Activated CD4-positive, alpha-beta memory T cell treated with anti-CD3 and anti-CD28 coated beads, Interleukin-2, amount 10 ng/mL, durations not matched to agents 7 days and 5 days (primary cell): ENCODE measurements around the gene AFAP1. TPM values are rescaled to one million over a fixed set of nuclear protein-coding genes. Genes with fewer than 3 reads are reported as not detected.

Experiments used
- CTCF ChIA-PET: fragments of 350-600 bp; sonication (Branson Sonifier 250); formaldehyde crosslinking; loops from one replicate; lab custom pipeline; 2021; ENCODE audit warnings: antibody characterized with exemption, inconsistent platforms; lab: Charles Lee
- POLR2A ChIA-PET: fragments of 350-600 bp; sonication (Branson Sonifier 250); formaldehyde crosslinking; loops from one replicate; lab custom pipeline; 2021; ENCODE audit warnings: antibody characterized with exemption; lab: Charles Lee
- DNase-seq: peaks from one replicate; pipeline ENCODE4 v3.0.0-alpha.2; 2020
- H3K27ac Mint-ChIP-seq: one replicate; pipeline ENCODE4 v1.8.0; 2021; ENCODE audit warnings: mild to moderate bottlenecking, mixed read lengths
- H3K27me3 Mint-ChIP-seq: one replicate; pipeline ENCODE4 v1.8.0; 2021; ENCODE audit warnings: mixed read lengths
- H3K36me3 Mint-ChIP-seq: one replicate; pipeline ENCODE4 v1.8.0; 2021; ENCODE audit warnings: low read depth, mixed read lengths
- H3K4me1 Mint-ChIP-seq: one replicate; pipeline ENCODE4 v1.8.0; 2021; ENCODE audit warnings: mixed read lengths
- H3K4me3 Mint-ChIP-seq: one replicate; pipeline ENCODE4 v1.8.0; 2021; ENCODE audit warnings: mild to moderate bottlenecking, mixed read lengths
- H3K9me3 Mint-ChIP-seq: one replicate; pipeline ENCODE4 v1.8.0; 2021; ENCODE audit warnings: mixed read lengths
- total RNA-seq, 2 experiments: library from RNA; stranded (reverse); gene quantifications; one replicate each; pipeline ENCODE4 v1.2.3, GENCODE V29; 2021

The AFAP1 gene
- total RNA-seq, 2 experiments from 2014 or later, result 5.9 to 6.5 TPM

DNA sequence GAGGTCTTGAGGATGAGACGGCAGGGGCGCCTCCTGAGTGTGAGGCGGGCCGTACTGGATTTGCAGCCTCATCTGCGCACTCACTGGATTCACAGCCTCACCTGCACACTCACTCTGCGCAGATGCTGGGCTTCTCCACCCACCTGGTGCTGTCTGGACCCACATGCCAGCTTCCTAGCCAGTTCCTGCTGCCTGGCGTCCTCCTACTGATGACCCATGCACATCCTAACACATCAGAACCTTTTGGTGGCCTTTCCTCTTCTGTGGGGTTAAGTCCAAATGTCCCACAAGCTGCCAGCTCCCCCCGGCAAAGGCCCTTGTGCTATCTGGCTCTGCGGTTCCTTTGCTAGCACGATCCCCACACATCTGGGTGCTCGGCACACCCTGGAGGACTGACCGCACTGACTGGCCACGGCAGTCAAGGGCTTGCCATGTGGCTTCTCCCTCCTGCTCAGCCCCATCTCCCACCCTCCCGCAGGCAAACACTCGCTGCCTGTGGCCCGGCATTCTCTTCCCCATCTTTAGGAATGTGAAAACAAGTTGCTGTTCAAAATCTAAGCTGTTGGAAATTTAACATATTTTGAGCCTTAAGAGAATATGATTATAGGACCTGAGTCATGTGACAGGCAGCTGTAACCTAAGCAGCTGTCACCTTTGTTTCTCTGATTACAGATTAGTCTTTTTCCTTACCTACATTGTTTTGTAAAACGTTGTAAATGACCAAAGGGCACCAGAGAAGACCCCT, 39.4 kb upstream of the AFAP1 start:
- POLR2A ChIA-PET, result interaction anchor here (2.5 kb wide), 1 partner anchor 9 kb away, joined by 8 read pairs; no protein-coding TSS in a partner anchor
- CTCF ChIA-PET, result interaction anchor here (1.6 kb wide), 1 partner anchor 177 kb away, joined by 3 read pairs; no protein-coding TSS in a partner anchor
- H3K27ac Mint-ChIP-seq, result no peak overlapping the region
- H3K4me3 Mint-ChIP-seq, result no peak overlapping the region
- H3K36me3 Mint-ChIP-seq, result no peaks in the 10 kb centered on the region
- H3K9me3 Mint-ChIP-seq, result no peaks in the 10 kb centered on the region
- DNase-seq, result no peak
- H3K27me3 Mint-ChIP-seq, result no peaks in the 10 kb centered on the region
- peaks cover 12% of the 10 kb centered on the region for H3K4me1 Mint-ChIP-seq

GRCh38 chr4:7978489-7978888, 38.8 kb upstream of the AFAP1 start:
- CTCF ChIA-PET, result no interaction called here
- Mint-ChIP-seq H3K27ac (no peak overlapping the region), H3K9me3 (no peaks in the 10 kb centered on the region), H3K27me3 (no peaks in the 10 kb centered on the region), H3K36me3 (peaks cover 3% of the 10 kb centered on the region), H3K4me3 (no peak overlapping the region), H3K4me1 (peaks cover 18% of the 10 kb centered on the region)
- no peak for DNase-seq
- POLR2A ChIA-PET, result interaction anchor here (2.5 kb wide), 1 partner anchor 8 kb away, joined by 8 read pairs; no protein-coding TSS in a partner anchor

DNA sequence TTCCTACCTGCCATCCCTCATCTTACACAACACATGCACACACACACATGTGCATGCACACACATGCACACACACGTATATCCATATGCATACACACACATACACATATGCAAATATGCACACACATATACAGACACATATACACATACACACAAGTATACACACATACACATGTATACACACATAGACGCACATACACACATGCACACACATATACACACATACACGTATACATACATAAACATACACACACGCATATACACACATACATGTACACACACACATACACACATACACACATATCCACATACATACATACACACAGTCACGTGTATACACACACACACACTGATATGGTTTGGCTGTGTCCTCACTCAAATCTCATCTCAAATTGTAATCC, 37.0 kb upstream of the AFAP1 start:
- Mint-ChIP-seq H3K36me3 (peaks cover 18% of the 10 kb centered on the region), H3K4me3 (no peak overlapping the region), H3K4me1 (peaks cover 34% of the 10 kb centered on the region), H3K27ac (no peak overlapping the region), H3K27me3 (no peaks in the 10 kb centered on the region), H3K9me3 (no peaks in the 10 kb centered on the region)
- ChIA-PET POLR2A (no interaction called here), CTCF (no interaction called here)
- DNase-seq, result no peak

DNA sequence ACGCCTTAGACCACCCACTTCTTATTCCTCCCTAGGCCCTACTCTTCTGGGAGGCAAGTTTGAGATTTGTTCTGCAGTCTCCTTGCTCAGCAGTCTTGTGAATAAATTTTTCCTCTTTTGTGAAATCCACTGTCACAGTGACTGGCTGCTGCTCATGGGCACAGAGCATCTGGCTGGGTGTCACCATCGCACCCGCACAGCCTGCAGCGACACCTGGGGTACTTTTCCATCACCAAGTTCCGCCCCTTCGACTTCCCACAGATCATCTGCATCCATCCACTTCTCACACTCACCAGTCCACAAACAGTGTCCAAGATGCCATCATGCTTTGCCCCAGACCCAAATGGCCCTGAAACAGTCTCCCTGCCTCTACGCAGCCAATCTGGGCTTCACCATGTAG, 36.4 kb upstream of the AFAP1 start:
- CTCF ChIA-PET, result interaction anchor here (1.0 to 1.6 kb wide), 2 partner anchors 113 to 174 kb away, joined by 3 to 8 read pairs; no protein-coding TSS in a partner anchor
- Mint-ChIP-seq H3K4me3 (no peak overlapping the region), H3K9me3 (no peaks in the 10 kb centered on the region), H3K36me3 (peaks cover 24% of the 10 kb centered on the region), H3K4me1 (peaks cover 40% of the 10 kb centered on the region), H3K27ac (no peak overlapping the region), H3K27me3 (no peaks in the 10 kb centered on the region)
- DNase-seq, result no peak
- POLR2A ChIA-PET, result interaction anchor here (1.6 kb wide), 1 partner anchor 38 kb away, joined by 5 read pairs; no protein-coding TSS in a partner anchor

- H3K27ac Mint-ChIP-seq, result no peak overlapping the region
- no peak overlapping the region for H3K4me3 Mint-ChIP-seq
- no peaks in the 10 kb centered on the region for H3K27me3 Mint-ChIP-seq
- peaks cover 54% of the 10 kb centered on the region for H3K4me1 Mint-ChIP-seq
- ChIA-PET CTCF (interaction anchor here (1.6 kb wide), 1 partner anchor 172 kb away, joined by 8 read pairs; no protein-coding TSS in a partner anchor), POLR2A (no interaction called here)
- H3K36me3 Mint-ChIP-seq, result peaks cover 38% of the 10 kb centered on the region
- no peak for DNase-seq
- H3K9me3 Mint-ChIP-seq, result no peaks in the 10 kb centered on the region
Measured at GRCh38 chr4:7974425-7974824, 34.8 kb upstream of the AFAP1 start.

GRCh38 chr4:7973545-7973981, 33.9 kb upstream of the AFAP1 start:
- peaks cover 60% of the 10 kb centered on the region for H3K4me1 Mint-ChIP-seq
- peaks cover 38% of the 10 kb centered on the region for H3K36me3 Mint-ChIP-seq
- ChIA-PET CTCF (no interaction called here), POLR2A (interaction anchor here (1.3 kb wide), 1 partner anchor 34 kb away, joined by 4 read pairs; the partner anchor contains the start of gene AFAP1)
- H3K4me3 Mint-ChIP-seq, result no peak overlapping the region
- H3K27ac Mint-ChIP-seq, result peak overlapping the region; percentile 53
- DNase-seq, result no peak
- no peaks in the 10 kb centered on the region for H3K9me3 Mint-ChIP-seq
- no peaks in the 10 kb centered on the region for H3K27me3 Mint-ChIP-seq

GRCh38 chr4:7971881-7972500, 32.3 kb upstream of the AFAP1 start:
- peak overlapping the region; percentile 99 for H3K27ac Mint-ChIP-seq
- CTCF ChIA-PET, result no interaction called here
- H3K4me3 Mint-ChIP-seq, result peak overlapping the region; percentile 98
- H3K27me3 Mint-ChIP-seq, result no peaks in the 10 kb centered on the region
- DNase-seq, result no peak
- H3K36me3 Mint-ChIP-seq, result peaks cover 38% of the 10 kb centered on the region
- H3K4me1 Mint-ChIP-seq, result peaks cover 70% of the 10 kb centered on the region
- no peaks in the 10 kb centered on the region for H3K9me3 Mint-ChIP-seq
- POLR2A ChIA-PET, result no interaction called here

DNA sequence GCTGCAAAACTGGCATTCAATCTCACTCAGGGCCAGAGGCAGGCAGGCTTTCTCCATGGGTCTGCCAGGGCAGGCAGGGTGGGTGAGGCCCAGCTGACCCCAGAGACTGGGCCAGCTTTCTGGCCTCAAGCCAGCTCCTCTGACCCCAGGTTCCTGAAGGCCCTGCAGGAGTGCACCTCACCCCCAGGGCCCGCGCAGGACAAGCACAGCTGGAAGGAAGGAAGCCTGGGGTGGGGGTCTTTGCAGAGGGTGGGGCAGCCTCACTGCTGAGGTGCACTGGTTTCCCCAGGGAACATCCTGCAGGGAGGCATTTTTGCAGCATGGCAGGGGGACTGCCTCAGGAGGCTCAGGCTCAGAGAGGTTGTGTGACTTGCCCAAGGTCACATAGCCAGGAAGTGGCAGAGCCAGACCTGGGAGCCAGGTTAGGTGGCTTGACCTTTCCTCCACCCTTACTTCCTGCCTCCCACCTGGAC, 31.5 kb upstream of the AFAP1 start:
- Mint-ChIP-seq H3K27ac (peak overlapping the region; percentile 99), H3K4me1 (peaks cover 71% of the 10 kb centered on the region), H3K27me3 (no peaks in the 10 kb centered on the region), H3K9me3 (no peaks in the 10 kb centered on the region), H3K36me3 (peaks cover 38% of the 10 kb centered on the region), H3K4me3 (peak overlapping the region; percentile 98)
- peak; percentile 21 for DNase-seq
- CTCF ChIA-PET, result interaction anchor here (0.9 to 1.7 kb wide), 3 partner anchors 17 to 169 kb away, joined by 3 to 7 read pairs (median 5); no protein-coding TSS in a partner anchor
- POLR2A ChIA-PET, result interaction anchor here (1.8 to 2.0 kb wide), 2 partner anchors 32 to 143 kb away, joined by 4 to 16 read pairs; partner anchors contain the start of gene AFAP1

DNA sequence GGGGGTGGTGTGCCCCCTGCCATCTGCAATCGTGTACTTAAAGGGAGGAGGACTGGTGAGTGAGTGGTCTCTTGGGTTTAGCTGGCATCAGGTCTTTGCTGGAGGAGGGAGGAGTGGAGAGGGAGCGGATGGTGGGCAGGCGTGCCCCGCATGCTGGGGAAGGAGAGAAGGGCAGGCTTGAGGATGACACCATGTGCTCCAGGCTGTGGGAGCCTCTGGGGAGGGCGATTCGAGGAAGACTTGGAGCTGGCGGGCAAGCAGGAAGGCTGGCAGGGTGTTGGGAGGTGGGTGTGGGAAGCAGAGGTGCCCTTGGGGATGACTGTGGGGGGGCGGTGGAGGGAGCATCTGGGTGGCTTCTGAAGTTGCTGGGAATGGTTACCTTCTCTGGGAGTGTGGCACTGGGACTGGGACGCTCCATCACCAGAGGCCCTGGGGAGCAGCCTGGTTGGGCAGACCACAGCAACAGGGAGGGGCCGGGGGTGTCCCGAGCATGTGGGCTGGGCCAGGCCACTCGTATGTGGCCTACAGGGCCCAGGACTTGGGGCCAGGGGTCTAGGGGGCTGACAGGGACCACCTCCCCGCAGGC, 30.8 kb upstream of the AFAP1 start:
- no peaks in the 10 kb centered on the region for H3K9me3 Mint-ChIP-seq
- POLR2A ChIA-PET, result interaction anchor here (1.0 to 2.0 kb wide), 7 partner anchors 9 to 469 kb away, joined by 3 to 16 read pairs (median 4); partner anchors contain the start of gene AFAP1
- peak; percentile 28 for DNase-seq
- peak overlapping the region; percentile 98 for H3K4me3 Mint-ChIP-seq
- H3K27ac Mint-ChIP-seq, result peak overlapping the region; percentile 99
- H3K27me3 Mint-ChIP-seq, result no peaks in the 10 kb centered on the region
- H3K4me1 Mint-ChIP-seq, result peaks cover 77% of the 10 kb centered on the region
- peaks cover 38% of the 10 kb centered on the region for H3K36me3 Mint-ChIP-seq
- CTCF ChIA-PET, result interaction anchor here (0.9 to 1.7 kb wide), 3 partner anchors 18 to 168 kb away, joined by 3 to 7 read pairs (median 5); no protein-coding TSS in a partner anchor

GRCh38 chr4:7968262-7968896, 28.7 kb upstream of the AFAP1 start:
- ChIA-PET CTCF (interaction anchor here (1.1 to 1.5 kb wide), 3 partner anchors 91 to 166 kb away, joined by 3 to 4 read pairs (median 3); no protein-coding TSS in a partner anchor), POLR2A (interaction anchor here (1.1 to 1.6 kb wide), 3 partner anchors 29 to 30 kb away, joined by 3 to 10 read pairs (median 4); partner anchors contain the start of gene AFAP1)
- peaks cover 33% of the 10 kb centered on the region for H3K36me3 Mint-ChIP-seq
- no peak overlapping the region for H3K4me3 Mint-ChIP-seq
- no peak for DNase-seq
- H3K9me3 Mint-ChIP-seq, result no peaks in the 10 kb centered on the region
- no peaks in the 10 kb centered on the region for H3K27me3 Mint-ChIP-seq
- peak overlapping the region; percentile 27 for H3K27ac Mint-ChIP-seq
- H3K4me1 Mint-ChIP-seq, result peaks cover 86% of the 10 kb centered on the region

GRCh38 chr4:7967501-7968261, 28.0 kb upstream of the AFAP1 start:
- Mint-ChIP-seq H3K9me3 (no peaks in the 10 kb centered on the region), H3K27ac (peak overlapping the region; percentile 41), H3K4me3 (no peak overlapping the region), H3K4me1 (peaks cover 82% of the 10 kb centered on the region), H3K36me3 (peaks cover 29% of the 10 kb centered on the region), H3K27me3 (no peaks in the 10 kb centered on the region)
- POLR2A ChIA-PET, result interaction anchor here (0.8 to 1.6 kb wide), 2 partner anchors 28 to 159 kb away, joined by 3 to 10 read pairs; partner anchors contain the start of gene AFAP1
- DNase-seq, result peak; percentile 22
- CTCF ChIA-PET, result interaction anchor here (0.6 to 1.1 kb wide), 2 partner anchors 91 to 165 kb away, joined by 3 read pairs; no protein-coding TSS in a partner anchor
